ENCODE results near the gene MAMDC4. TPM values are rescaled to one million over a fixed set of nuclear protein-coding genes. Genes with fewer than 3 reads are reported as not detected.

MAMDC4 gene
- total RNA-seq, 1 donor from 2014 or later, result 36.7 TPM

GRCh38 chr9:136854113-136854841, 2.1 kb downstream of the MAMDC4 start:
- no peak overlapping the region for H3K4me3 Mint-ChIP-seq (ENCODE audit: low read depth)
- peaks cover 2% of the 10 kb centered on the region for H3K4me1 Mint-ChIP-seq (ENCODE audit: low read depth)
- no peaks in the 10 kb centered on the region for H3K27me3 Mint-ChIP-seq
- no peak overlapping the region for H3K27ac Mint-ChIP-seq
- H3K36me3 Mint-ChIP-seq (ENCODE audit: insufficient read depth), result no peaks in the 10 kb centered on the region
- no peaks in the 10 kb centered on the region for H3K9me3 Mint-ChIP-seq (ENCODE audit: low read depth)
- TF ChIP-seq CTCF (IDR thresholded peaks at IDR 0.05; ENCODE audit: unreplicated experiment), result no peak
- DNase-seq (ENCODE audit: low spot score, unreplicated experiment), result no peak

- DNase-seq (ENCODE audit: low spot score, unreplicated experiment), result no peak
- Mint-ChIP-seq H3K36me3 (ENCODE audit: insufficient read depth) (no peaks in the 10 kb centered on the region), H3K9me3 (ENCODE audit: low read depth) (no peaks in the 10 kb centered on the region), H3K4me1 (ENCODE audit: low read depth) (no peaks in the 10 kb centered on the region), H3K4me3 (ENCODE audit: low read depth) (no peak overlapping the region), H3K27me3 (no peaks in the 10 kb centered on the region), H3K27ac (no peak overlapping the region)
- TF ChIP-seq CTCF (IDR thresholded peaks at IDR 0.05; ENCODE audit: unreplicated experiment), result no peak
Observed at GRCh38 chr9:136854842-136855460, 2.8 kb downstream of the MAMDC4 start.

- Mint-ChIP-seq H3K36me3 (ENCODE audit: insufficient read depth) (peaks cover 2% of the 10 kb centered on the region), H3K4me1 (ENCODE audit: low read depth) (no peaks in the 10 kb centered on the region), H3K4me3 (ENCODE audit: low read depth) (no peak overlapping the region), H3K27me3 (no peaks in the 10 kb centered on the region), H3K27ac (no peak overlapping the region), H3K9me3 (ENCODE audit: low read depth) (no peaks in the 10 kb centered on the region)
- no peak for DNase-seq (ENCODE audit: low spot score, unreplicated experiment)
- no peak for TF ChIP-seq CTCF (IDR thresholded peaks at IDR 0.05; ENCODE audit: unreplicated experiment)
Observed at GRCh38 chr9:136855461-136856078, 3.4 kb downstream of the MAMDC4 start.

- Mint-ChIP-seq H3K4me3 (ENCODE audit: low read depth) (no peak overlapping the region), H3K4me1 (ENCODE audit: low read depth) (no peaks in the 10 kb centered on the region), H3K27ac (no peak overlapping the region), H3K9me3 (ENCODE audit: low read depth) (no peaks in the 10 kb centered on the region), H3K36me3 (ENCODE audit: insufficient read depth) (peaks cover 2% of the 10 kb centered on the region), H3K27me3 (no peaks in the 10 kb centered on the region)
- TF ChIP-seq CTCF (IDR thresholded peaks at IDR 0.05; ENCODE audit: unreplicated experiment), result no peak
- no peak for DNase-seq (ENCODE audit: low spot score, unreplicated experiment)
Observed at GRCh38 chr9:136856079-136856476, 3.9 kb downstream of the MAMDC4 start.

- TF ChIP-seq CTCF (IDR thresholded peaks at IDR 0.05; ENCODE audit: unreplicated experiment), result no peak
- Mint-ChIP-seq H3K27me3 (no peaks in the 10 kb centered on the region), H3K36me3 (ENCODE audit: insufficient read depth) (peaks cover 2% of the 10 kb centered on the region), H3K27ac (no peak overlapping the region), H3K9me3 (ENCODE audit: low read depth) (no peaks in the 10 kb centered on the region), H3K4me3 (ENCODE audit: low read depth) (no peak overlapping the region), H3K4me1 (ENCODE audit: low read depth) (no peaks in the 10 kb centered on the region)
- DNase-seq (ENCODE audit: low spot score, unreplicated experiment), result peak; percentile 9
Observed at GRCh38 chr9:136856541-136857141, 4.5 kb downstream of the MAMDC4 start.

Data from progenitor cell of endocrine pancreas (in vitro differentiated cells).